ENCODE data around the gene OLR1. TPM values are rescaled to one million over a fixed set of nuclear protein-coding genes. Genes with fewer than 3 reads are reported as not detected.

OLR1 gene
- total RNA-seq, 2 experiments from 2014 or later, result not detected

GRCh38 chr12:10211940-10212738, 40.2 kb upstream of the OLR1 start:
- Histone ChIP-seq H3K36me3 (ENCODE audit: insufficient read depth, low read length) (no peaks in the 10 kb centered on the region), H3K9me3 (ENCODE audit: control insufficient read depth in 1 of 2, insufficient read depth in 1 of 2, low read length in 2 of 2) (no peaks in the 10 kb centered on the region), H3K27ac (ENCODE audit: low read depth in 1 of 2, low read length in 2 of 2) (peak overlapping the region; percentile 77 to 89), H3K4me1 (ENCODE audit: insufficient read depth, low read length) (peaks cover 31% of the 10 kb centered on the region), H3K4me3 (ENCODE audit: low read length) (peak overlapping the region; percentile 87), H3K27me3 (ENCODE audit: control insufficient read depth in 1 of 2, insufficient read depth in 2 of 2, low read length in 2 of 2) (no peaks in the 10 kb centered on the region)
- intact Hi-C loops (cut with DNase I, micrococcal nuclease), result loop anchor here (2.0 to 10.0 kb wide), 7 partner anchors 60 to 960 kb away; partner anchors contain the start of genes CD69 (in 1 of the 2), CLEC2B (in 1 of the 2), MAGOHB (in 1 of the 2) and SMIM10L1 (in 1 of the 2)
- ChIA-PET CTCF (interaction anchor here (1.3 to 1.7 kb wide), 2 partner anchors 24 to 59 kb away, joined by 3 read pairs; no protein-coding TSS in a partner anchor), POLR2A (interaction anchor here (1.0 to 2.9 kb wide), 12 partner anchors 8 to 1333 kb away, joined by 3 to 21 read pairs (median 5); partner anchors contain the start of genes CD69, CLEC2B, MAGOHB and SMIM10L1)
- DNase-seq (peak; percentile 69 to 95 (median 86)), ATAC-seq (ENCODE audit: poor library complexity) (peak; percentile 75)
- Mint-ChIP-seq H3K36me3 (ENCODE audit: low read depth) (peaks cover 21% of the 10 kb centered on the region), H3K27me3 (peaks cover 6% of the 10 kb centered on the region), H3K27ac (peak overlapping the region; percentile 98), H3K4me1 (ENCODE audit: low read depth) (peaks cover 31% of the 10 kb centered on the region), H3K4me3 (peak overlapping the region; percentile 95), H3K9me3 (no peaks in the 10 kb centered on the region)
- TF ChIP-seq CTCF (IDR thresholded peaks at IDR 0.05), result no peak

- peak overlapping the region; percentile 98 for H3K27ac Mint-ChIP-seq
- peaks cover 6% of the 10 kb centered on the region for H3K27me3 Mint-ChIP-seq
- no peak for TF ChIP-seq CTCF (IDR thresholded peaks at IDR 0.05)
- peaks cover 21% of the 10 kb centered on the region for H3K36me3 Mint-ChIP-seq (ENCODE audit: low read depth)
- intact Hi-C loops (cut with DNase I, micrococcal nuclease), result loop anchor here (5.0 to 10.0 kb wide), 5 partner anchors 59 to 961 kb away; partner anchors contain the start of genes CLEC2B (in 1 of the 2) and SMIM10L1 (in 1 of the 2)
- DNase-seq, result peak in 1 of 14 experiments; percentile 24
- ATAC-seq (ENCODE audit: poor library complexity), result no peak
- Histone ChIP-seq H3K27ac (ENCODE audit: low read depth in 1 of 2, low read length in 2 of 2) (no peak overlapping the region), H3K9me3 (ENCODE audit: control insufficient read depth in 1 of 2, insufficient read depth in 1 of 2, low read length in 2 of 2) (no peaks in the 10 kb centered on the region), H3K4me1 (ENCODE audit: insufficient read depth, low read length) (peaks cover 31% of the 10 kb centered on the region), H3K4me3 (ENCODE audit: low read length) (no peak overlapping the region), H3K36me3 (ENCODE audit: insufficient read depth, low read length) (no peaks in the 10 kb centered on the region), H3K27me3 (ENCODE audit: control insufficient read depth in 1 of 2, insufficient read depth in 2 of 2, low read length in 2 of 2) (no peaks in the 10 kb centered on the region)
- H3K4me3 Mint-ChIP-seq, result no peak overlapping the region
- CTCF ChIA-PET, result interaction anchor here (1.3 to 1.7 kb wide), 2 partner anchors 24 to 58 kb away, joined by 3 read pairs; no protein-coding TSS in a partner anchor
- POLR2A ChIA-PET, result no interaction called here
- peaks cover 31% of the 10 kb centered on the region for H3K4me1 Mint-ChIP-seq (ENCODE audit: low read depth)
- H3K9me3 Mint-ChIP-seq, result no peaks in the 10 kb centered on the region
Measured at GRCh38 chr12:10211101-10211939, 39.4 kb upstream of the OLR1 start.

GRCh38 chr12:10210225-10210624, 38.3 kb upstream of the OLR1 start:
- peaks cover 24% of the 10 kb centered on the region for H3K4me1 ChIP-seq (ENCODE audit: insufficient read depth, low read length)
- H3K4me3 ChIP-seq (ENCODE audit: low read length), result no peak overlapping the region
- TF ChIP-seq CTCF (IDR thresholded peaks at IDR 0.05), result no peak
- Mint-ChIP-seq H3K4me1 (ENCODE audit: low read depth) (peaks cover 27% of the 10 kb centered on the region), H3K4me3 (no peak overlapping the region), H3K36me3 (ENCODE audit: low read depth) (peaks cover 21% of the 10 kb centered on the region), H3K9me3 (no peaks in the 10 kb centered on the region), H3K27me3 (peaks cover 6% of the 10 kb centered on the region), H3K27ac (no peak overlapping the region)
- ChIA-PET CTCF (interaction anchor here (1.7 kb wide), 1 partner anchor 57 kb away, joined by 3 read pairs; no protein-coding TSS in a partner anchor), POLR2A (no interaction called here)
- no peaks in the 10 kb centered on the region for H3K27me3 ChIP-seq (ENCODE audit: control insufficient read depth in 1 of 2, insufficient read depth in 2 of 2, low read length in 2 of 2)
- no peaks in the 10 kb centered on the region for H3K36me3 ChIP-seq (ENCODE audit: insufficient read depth, low read length)
- no peaks in the 10 kb centered on the region for H3K9me3 ChIP-seq (ENCODE audit: control insufficient read depth in 1 of 2, insufficient read depth in 1 of 2, low read length in 2 of 2)
- ATAC-seq (ENCODE audit: poor library complexity) (no peak), DNase-seq (no peak)
- intact Hi-C loops (cut with DNase I, micrococcal nuclease), result loop anchor here (5.0 to 10.0 kb wide), 5 partner anchors 58 to 962 kb away; partner anchors contain the start of genes CLEC2B (in 1 of the 2) and SMIM10L1 (in 1 of the 2)
- H3K27ac ChIP-seq (ENCODE audit: low read depth in 1 of 2, low read length in 2 of 2), result no peak overlapping the region

Measured in CD4-positive, alpha-beta T cell (primary cell).